GM12872 (cell line): Measurements from ENCODE around the gene LEKR1.

Experiments
- CTCF ChIP-seq: IDR thresholded peaks from 3 replicates; pipeline ENCODE4 v1.5.1; 2011; ENCODE audit warnings: low read depth, mild to moderate bottlenecking, low read length, moderate library complexity; ENCODE audit not compliant: insufficient read depth

LEKR1 gene

DNA sequence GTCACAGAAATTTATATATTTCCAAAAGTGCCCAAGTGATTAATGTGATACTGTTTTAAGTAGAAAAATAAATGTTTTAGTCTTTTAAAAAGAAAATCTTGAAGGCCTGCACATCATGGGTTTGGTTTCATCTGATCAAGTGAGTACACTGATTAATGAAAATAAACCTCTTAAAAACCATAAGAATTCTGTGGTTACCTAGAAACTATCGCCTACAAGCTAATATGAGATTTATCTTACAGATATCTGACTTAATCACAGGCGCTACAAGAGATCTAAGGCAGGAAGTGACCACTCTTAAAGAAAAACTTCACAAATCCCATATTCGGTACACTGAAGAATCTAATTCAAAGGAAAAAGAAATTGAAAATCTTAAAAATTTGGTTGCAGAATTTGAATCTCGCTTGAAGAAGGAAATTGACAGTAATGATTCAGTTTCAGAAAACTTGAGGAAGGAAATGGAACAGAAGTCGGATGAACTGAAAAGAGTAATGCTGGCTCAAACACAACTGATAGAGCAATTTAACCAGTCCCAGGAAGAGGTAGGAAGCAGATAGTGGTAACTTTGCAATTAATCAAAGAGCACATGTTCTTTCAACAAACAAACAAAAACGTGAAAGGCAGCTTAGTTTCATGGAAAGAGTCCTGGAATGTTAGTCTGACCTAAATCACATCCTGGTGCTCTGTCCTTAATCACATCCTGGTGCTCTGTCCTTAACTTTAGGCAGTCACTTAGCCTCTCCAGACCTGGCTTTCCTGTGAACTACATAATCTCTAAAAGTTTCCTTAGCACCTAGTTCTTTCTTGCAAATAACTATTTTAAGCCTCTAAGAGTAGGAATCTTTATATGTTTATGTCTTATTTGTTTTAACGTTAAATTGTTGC is 201.9 kb downstream of the LEKR1 start:
- TF ChIP-seq CTCF = no peak

DNA sequence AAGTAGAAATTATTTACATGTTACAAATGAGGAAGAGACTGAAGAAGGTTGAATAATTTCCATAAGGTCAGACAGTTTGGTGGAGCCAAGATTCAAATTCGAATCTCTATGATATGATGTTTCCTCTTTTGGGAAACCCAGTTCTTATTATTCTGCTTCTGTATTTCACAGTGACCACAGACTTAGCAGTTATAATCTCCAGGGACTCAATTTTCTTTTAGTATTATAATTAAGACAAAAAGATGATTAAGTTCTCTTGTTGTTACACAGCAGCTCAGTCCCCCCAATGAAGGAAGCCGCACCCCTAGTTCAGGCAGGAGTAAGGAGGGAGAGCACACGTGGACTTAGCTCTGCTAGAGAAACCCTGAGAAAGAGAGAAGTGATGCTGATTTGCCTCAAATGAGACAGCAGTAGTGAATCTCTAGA is 203.2 kb downstream of the LEKR1 start:
- no peak for TF ChIP-seq CTCF

GRCh38 chr3:157030712-157031111 is 204.6 kb downstream of the LEKR1 start:
- TF ChIP-seq CTCF = no peak

DNA sequence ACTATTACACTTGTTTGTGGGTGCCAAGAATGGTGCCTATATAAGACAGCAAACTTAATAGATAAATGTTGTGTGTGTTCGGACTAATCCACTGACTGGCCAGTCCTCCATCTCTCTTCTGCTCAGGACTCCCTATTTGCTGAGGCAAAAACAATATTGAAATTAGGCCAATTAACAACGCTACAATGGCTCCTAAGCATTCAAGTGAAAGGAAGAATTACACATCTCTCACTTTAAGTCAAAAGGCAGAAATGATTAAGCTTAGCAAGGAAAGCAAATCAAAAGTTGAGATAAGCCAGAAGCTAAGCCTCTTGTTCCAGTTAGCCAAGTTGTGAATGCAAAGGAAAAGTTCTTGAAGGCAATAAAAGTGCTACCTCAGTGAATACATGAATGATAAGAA is 206.8 kb downstream of the LEKR1 start:
- no peak for TF ChIP-seq CTCF

GRCh38 chr3:157040456-157040855 is 214.3 kb downstream of the LEKR1 start:
- TF ChIP-seq CTCF = no peak

DNA sequence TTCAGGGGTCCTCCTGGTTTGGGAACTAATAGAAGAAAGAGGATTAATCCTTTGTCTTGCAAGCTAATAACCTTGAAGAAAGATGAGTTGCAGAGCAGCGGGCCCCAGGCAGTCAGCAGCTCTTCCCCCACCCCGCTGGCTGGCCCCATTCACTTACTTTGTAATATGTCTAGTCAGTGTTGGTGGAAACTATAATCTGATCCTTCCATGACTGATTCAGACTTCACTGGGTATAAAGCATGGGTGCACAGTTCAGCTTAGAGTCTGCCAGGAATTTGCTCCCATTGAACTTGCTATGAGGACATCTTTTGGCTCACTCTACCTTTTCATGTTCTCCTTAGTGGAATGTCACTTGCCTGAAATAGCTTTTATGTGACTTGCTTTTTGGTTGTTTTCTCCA is 216.1 kb downstream of the LEKR1 start:
- TF ChIP-seq CTCF = no peak

- TF ChIP-seq CTCF = no peak
Observed at GRCh38 chr3:157043771-157044170, 217.6 kb downstream of the LEKR1 start.
